GM18511 (cell line): Measurements from ENCODE around the gene MTMR8.

ENCODE experiments used
- ATAC-seq: cut with Tn5 transposase; IDR thresholded peaks from one replicate; pipeline ENCODE4 v1.9.1; 2021; ENCODE audit warnings: mild to moderate bottlenecking, moderate library complexity; ENCODE audit not compliant: unreplicated experiment

The MTMR8 gene

DNA sequence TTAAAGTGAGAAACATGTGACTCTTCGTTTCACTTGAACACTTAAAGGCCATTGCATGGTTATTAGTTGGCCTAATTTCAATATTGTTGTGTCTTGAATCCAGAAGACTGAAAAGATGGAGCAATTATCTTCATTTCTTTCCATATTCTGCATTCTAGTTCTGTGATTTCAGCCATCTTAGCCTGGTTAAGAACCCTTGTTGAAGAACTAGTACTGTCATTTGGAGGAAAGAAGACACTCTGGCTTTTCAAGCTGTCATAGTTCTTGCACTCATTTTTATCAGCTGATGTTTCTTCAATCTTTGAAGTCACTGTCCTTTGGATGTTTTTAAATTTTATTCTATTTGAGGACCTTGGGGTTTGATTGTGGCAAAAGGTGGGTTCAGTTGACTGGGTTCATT, 81.6 kb downstream of the MTMR8 start:
- no peak for ATAC-seq

DNA sequence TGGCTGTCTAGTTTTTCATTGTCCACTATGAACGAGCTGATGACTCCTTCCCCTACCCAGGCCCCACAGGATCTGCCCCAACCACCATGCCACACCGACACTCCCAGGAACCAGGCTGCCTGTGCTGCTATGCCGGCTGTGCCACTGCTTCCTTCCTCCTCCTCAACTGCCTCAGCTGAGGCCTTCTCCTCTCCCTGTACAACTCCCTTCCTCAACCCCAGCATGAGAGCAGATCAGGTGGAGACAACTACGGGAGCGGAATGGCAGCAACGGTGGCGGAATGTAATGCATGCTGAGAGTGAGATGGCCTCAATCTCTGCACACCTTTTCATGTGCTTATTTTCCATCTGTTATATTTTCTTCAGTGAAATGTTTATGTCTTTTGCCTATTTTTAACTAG, 88.5 kb downstream of the MTMR8 start:
- ATAC-seq: no peak

DNA sequence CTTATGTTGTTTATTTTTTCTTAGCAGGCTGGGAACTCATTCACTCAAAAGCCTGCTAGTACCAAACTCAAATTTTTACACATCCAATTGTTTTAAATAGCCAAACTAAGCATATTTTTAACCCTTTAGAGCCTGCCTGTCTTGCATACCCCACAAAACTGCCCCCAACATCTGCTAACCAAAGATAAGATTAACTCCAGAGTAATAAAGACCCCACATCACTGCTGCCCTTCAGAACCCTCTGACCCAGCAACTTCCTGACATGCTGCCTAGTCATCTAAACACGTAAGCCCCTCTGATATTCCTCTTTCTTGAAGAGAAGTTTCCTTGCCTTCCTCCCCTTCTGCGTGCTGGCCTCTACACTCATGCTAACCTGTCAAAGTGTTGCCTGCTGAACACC, 104.1 kb downstream of the MTMR8 start:
- ATAC-seq: no peak

DNA sequence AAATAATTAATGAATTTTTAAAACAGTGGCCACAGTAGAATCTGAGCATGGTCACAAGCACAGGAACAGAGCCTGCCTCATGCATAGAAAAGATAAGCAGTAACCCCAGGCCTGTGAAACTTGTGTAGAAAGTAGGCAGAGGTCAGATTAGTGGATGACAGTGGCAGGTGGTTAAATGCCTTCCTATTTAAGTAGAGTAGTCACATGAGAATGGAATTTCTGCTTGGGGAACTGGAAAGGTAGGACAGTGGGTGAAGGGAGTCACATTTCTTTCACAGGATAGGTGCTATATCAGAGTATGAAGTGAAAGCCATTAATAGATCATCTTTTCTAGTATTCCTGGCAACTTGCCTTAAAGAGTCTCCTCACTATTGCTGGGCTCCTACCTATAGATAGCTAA, 130.0 kb downstream of the MTMR8 start:
- no peak for ATAC-seq

DNA sequence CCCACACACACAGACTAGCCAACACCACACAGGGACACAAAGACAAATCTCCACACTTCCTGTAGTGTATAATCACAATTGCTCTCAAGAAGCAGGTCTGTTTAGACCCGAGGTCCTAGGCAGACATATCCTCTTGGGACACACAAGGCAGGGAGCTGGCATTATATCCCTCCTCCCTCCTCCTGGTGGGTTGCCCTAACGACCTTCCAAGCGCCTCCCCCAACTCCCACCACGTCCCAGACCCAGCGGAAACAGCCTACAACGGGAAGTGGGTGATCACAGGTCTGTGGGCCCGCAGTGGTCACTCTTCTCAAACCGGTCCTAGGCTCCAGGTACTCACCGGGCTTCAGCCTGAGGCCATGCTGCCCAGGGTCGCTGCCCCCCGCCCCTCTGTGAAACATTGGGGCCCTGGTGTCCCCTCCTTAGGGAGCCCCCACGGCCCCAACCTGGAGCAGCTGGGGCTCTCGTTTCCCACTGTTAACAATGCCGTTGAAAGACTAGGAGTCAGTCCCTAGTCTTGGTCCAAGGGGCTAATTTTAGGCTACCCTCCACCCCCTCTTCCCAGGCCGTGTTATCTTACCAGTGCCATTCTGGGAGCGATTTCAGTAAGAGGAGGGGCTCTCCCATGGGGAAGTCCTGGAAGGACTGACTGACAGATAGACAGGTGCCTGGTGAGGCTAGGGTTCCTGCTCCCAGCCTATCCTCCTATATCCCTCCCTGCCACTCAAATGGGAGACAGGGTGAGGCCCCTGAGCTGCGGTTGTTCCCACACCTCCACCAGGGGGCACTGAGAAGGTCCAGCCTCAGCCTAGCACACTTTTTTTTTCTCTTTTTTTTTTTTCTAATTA, 164.9 kb downstream of the MTMR8 start, which contains the start of gene ASB12:
Gene ASB12 (minus strand): TSS at position 485 of the 848 bp plus-strand sequence. CDS start 4,957 bp downstream, outside the sequence.
- ATAC-seq: no peak

DNA sequence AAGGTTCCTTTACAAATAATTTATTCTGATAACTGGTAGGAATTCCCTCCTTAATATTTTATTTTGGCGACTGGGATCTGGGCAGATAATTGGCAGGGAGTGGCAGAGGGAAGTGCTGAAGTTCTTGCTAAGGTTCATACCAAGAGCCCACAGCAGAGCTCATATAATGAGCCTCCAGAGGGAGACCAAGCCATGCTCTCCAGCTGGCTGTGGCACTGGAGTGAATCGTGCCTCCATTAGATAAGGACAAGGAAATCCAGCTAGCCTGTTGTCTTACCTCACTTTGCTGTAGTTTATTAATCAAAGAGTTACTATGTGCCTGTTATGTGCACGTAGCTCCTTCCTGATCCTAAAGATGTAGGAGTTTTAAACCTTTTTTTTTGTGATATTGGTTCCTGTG, 166.1 kb downstream of the MTMR8 start:
- ATAC-seq: no peak
